Fibroblast of skin of back (primary cell): ENCODE data around the gene COPE.
A peak's percentile ranks its signal among the peaks of the same experiment; 100 is the strongest.
"Not testable (repeated sequence)": the region's sequence is repeated elsewhere in the genome, so short reads cannot be mapped to it uniquely, and the experiment has no call there.

Experiments used
- DNase-seq: peaks from one replicate; pipeline ENCODE4 v3.0.0-alpha.2; 2013

COPE gene

GRCh38 chr19:18940769-18941627, 21.8 kb upstream of the COPE start, which contains the start of gene HOMER3:
Gene HOMER3, minus strand, starts transcription at chr19:18941217. Its CDS starts 2,235 bp downstream, at chr19:18938982.
- DNase-seq = peak; percentile 67

GRCh38 chr19:18939922-18940768, 21.0 kb upstream of the COPE start:
- DNase-seq = peak; percentile 64

GRCh38 chr19:18939163-18939562, 20.0 kb upstream of the COPE start:
- no peak for DNase-seq

- DNase-seq = no peak
Observed at GRCh38 chr19:18933297-18933696, 14.1 kb upstream of the COPE start.

GRCh38 chr19:18932216-18932841, 13.1 kb upstream of the COPE start:
- peak; percentile 37 for DNase-seq

- no peak for DNase-seq
Observed at GRCh38 chr19:18931316-18932162, 12.4 kb upstream of the COPE start.

GRCh38 chr19:18929311-18929710, 10.1 kb upstream of the COPE start:
- DNase-seq = no peak

- no peak for DNase-seq
Observed at GRCh38 chr19:18928018-18928805, 9.0 kb upstream of the COPE start.

- DNase-seq = no peak
Observed at GRCh38 chr19:18924684-18925213, 5.6 kb upstream of the COPE start.

GRCh38 chr19:18922228-18922985, 3.2 kb upstream of the COPE start:
- no peak for DNase-seq

GRCh38 chr19:18921593-18921992, 2.4 kb upstream of the COPE start:
- no peak for DNase-seq

- DNase-seq = no peak
Observed at GRCh38 chr19:18920400-18920799, 1.2 kb upstream of the COPE start.

- no peak for DNase-seq
Observed at GRCh38 chr19:18919900-18920214, 670 bp upstream of the COPE start.

- not testable (repeated sequence) for DNase-seq
Observed at GRCh38 chr19:18917593-18917992, 1.6 kb downstream of the COPE start.

- peak; percentile 20 for DNase-seq
Observed at GRCh38 chr19:18915639-18916038, 3.5 kb downstream of the COPE start.

GRCh38 chr19:18913466-18913865, 5.7 kb downstream of the COPE start:
- no peak for DNase-seq

- no peak for DNase-seq
Observed at GRCh38 chr19:18912933-18913332, 6.3 kb downstream of the COPE start.

- no peak for DNase-seq
Observed at GRCh38 chr19:18910801-18911436, 8.3 kb downstream of the COPE start.

GRCh38 chr19:18910010-18910409, 9.2 kb downstream of the COPE start:
- no peak for DNase-seq
